ENCODE data around the gene FIGNL1. TPM values are rescaled to one million over a fixed set of nuclear protein-coding genes. Genes with fewer than 3 reads are reported as not detected.
A peak's percentile ranks its signal among the peaks of the same experiment; 100 is the strongest.

The FIGNL1 gene
- total RNA-seq, 1 donor from 2014 or later: 25.4 TPM

GRCh38 chr7:50418526-50419290, 31.4 kb downstream of the FIGNL1 start:
- no peak overlapping the region for H3K4me3 Mint-ChIP-seq
- no peaks in the 10 kb centered on the region for H3K9me3 Mint-ChIP-seq
- no peak overlapping the region for H3K27ac Mint-ChIP-seq
- H3K27me3 Mint-ChIP-seq (ENCODE audit: low read depth): peaks cover 2% of the 10 kb centered on the region
- H3K36me3 Mint-ChIP-seq: no peaks in the 10 kb centered on the region
- no peak for TF ChIP-seq CTCF (IDR thresholded peaks at IDR 0.05; ENCODE audit: unreplicated experiment)
- H3K4me1 Mint-ChIP-seq: peaks cover 9% of the 10 kb centered on the region
- DNase-seq (ENCODE audit: low spot score in 2 of 2, unreplicated experiment in 2 of 2): no peak

- Mint-ChIP-seq H3K4me1 (peaks cover 9% of the 10 kb centered on the region), H3K9me3 (no peaks in the 10 kb centered on the region), H3K27me3 (ENCODE audit: low read depth) (peaks cover 2% of the 10 kb centered on the region), H3K36me3 (no peaks in the 10 kb centered on the region), H3K4me3 (no peak overlapping the region), H3K27ac (no peak overlapping the region)
- DNase-seq (ENCODE audit: low spot score in 2 of 2, unreplicated experiment in 2 of 2): peak in 1 of 2 experiments; percentile 75
- peak; percentile 79 for TF ChIP-seq CTCF (IDR thresholded peaks at IDR 0.05; ENCODE audit: unreplicated experiment)
Measured at GRCh38 chr7:50418086-50418515, 32.0 kb downstream of the FIGNL1 start.

DNA sequence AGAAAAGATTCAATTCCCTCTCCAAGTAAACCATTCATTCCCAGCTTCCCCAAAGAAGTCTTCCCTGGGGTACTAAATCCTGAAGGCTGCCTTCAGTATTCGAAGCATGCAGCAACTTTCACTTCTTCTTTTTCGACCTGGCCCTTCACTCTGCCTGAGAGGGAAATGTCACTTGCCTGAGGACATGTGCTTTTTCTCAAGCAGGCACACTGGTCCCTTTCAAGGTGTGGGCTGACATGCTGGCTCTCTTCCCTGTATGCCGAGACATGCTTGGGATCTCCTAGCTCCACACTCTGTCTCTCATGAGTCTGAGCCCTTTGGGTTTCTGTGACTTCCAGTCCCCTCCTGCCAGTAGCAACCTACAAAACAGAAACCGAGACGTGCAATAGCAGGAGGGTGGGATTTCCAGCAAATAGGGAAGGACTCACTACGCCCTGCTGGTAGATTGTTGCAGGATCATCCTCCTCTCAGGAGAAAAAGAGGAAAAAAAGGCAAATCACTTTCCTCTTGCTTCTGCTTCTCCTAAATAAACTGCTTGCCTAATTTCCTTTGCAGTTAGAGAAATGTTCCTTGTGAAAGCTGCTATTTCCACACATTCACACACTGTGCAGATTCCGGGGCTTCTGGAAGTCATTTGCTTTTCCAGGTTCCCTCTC, 33.5 kb downstream of the FIGNL1 start:
- H3K4me3 Mint-ChIP-seq: no peak overlapping the region
- no peaks in the 10 kb centered on the region for H3K36me3 Mint-ChIP-seq
- no peaks in the 10 kb centered on the region for H3K9me3 Mint-ChIP-seq
- no peak for DNase-seq (ENCODE audit: low spot score in 2 of 2, unreplicated experiment in 2 of 2)
- peaks cover 2% of the 10 kb centered on the region for H3K27me3 Mint-ChIP-seq (ENCODE audit: low read depth)
- H3K4me1 Mint-ChIP-seq: peaks cover 9% of the 10 kb centered on the region
- TF ChIP-seq CTCF (IDR thresholded peaks at IDR 0.05; ENCODE audit: unreplicated experiment): no peak
- no peak overlapping the region for H3K27ac Mint-ChIP-seq

- no peak for DNase-seq (ENCODE audit: low spot score in 2 of 2, unreplicated experiment in 2 of 2)
- Mint-ChIP-seq H3K27ac (no peak overlapping the region), H3K9me3 (no peaks in the 10 kb centered on the region), H3K4me3 (no peak overlapping the region), H3K36me3 (no peaks in the 10 kb centered on the region), H3K4me1 (peaks cover 9% of the 10 kb centered on the region), H3K27me3 (ENCODE audit: low read depth) (peaks cover 2% of the 10 kb centered on the region)
- no peak for TF ChIP-seq CTCF (IDR thresholded peaks at IDR 0.05; ENCODE audit: unreplicated experiment)
Measured at GRCh38 chr7:50415844-50416364, 34.2 kb downstream of the FIGNL1 start.

- Mint-ChIP-seq H3K36me3 (no peaks in the 10 kb centered on the region), H3K9me3 (no peaks in the 10 kb centered on the region), H3K4me3 (no peak overlapping the region), H3K27ac (no peak overlapping the region), H3K4me1 (peaks cover 2% of the 10 kb centered on the region), H3K27me3 (ENCODE audit: low read depth) (peaks cover 7% of the 10 kb centered on the region)
- no peak for DNase-seq (ENCODE audit: low spot score in 2 of 2, unreplicated experiment in 2 of 2)
- no peak for TF ChIP-seq CTCF (IDR thresholded peaks at IDR 0.05; ENCODE audit: unreplicated experiment)
Measured at GRCh38 chr7:50413561-50413960, 36.6 kb downstream of the FIGNL1 start.

All from mesothelial cell of epicardium (in vitro differentiated cells).